ENCODE data around the gene EXOSC3. TPM values are rescaled to one million over a fixed set of nuclear protein-coding genes. Genes with fewer than 3 reads are reported as not detected.

EXOSC3 gene
- total and polyA plus RNA-seq, 9 of the 15 experiments (the other 6 are each of a cell fraction or from before 2014, with no cell fraction given), result 18.5 to 266 (median 114) TPM

GRCh38 chr9:37800631-37801286 is 15.9 kb upstream of the EXOSC3 start, which contains the start of gene DCAF10 (continued):
- TF ChIP-seq EP300 (IDR thresholded peaks at IDR 0.05; ENCODE audit: low read length) (peak; percentile 72), ZNF75A (CRISPR knock-in tag; IDR thresholded peaks at IDR 0.05) (no peak), ZNF584 (CRISPR knock-in tag; IDR thresholded peaks at IDR 0.05; ENCODE audit: low read depth) (no peak), USF2 (CRISPR knock-in tag; IDR thresholded peaks at IDR 0.05) (0 out of 2 replicates have a peak, but pooled peaks have one; percentile 15), ZNF830 (CRISPR knock-in tag; IDR thresholded peaks at IDR 0.05) (peak; percentile 97), CBFB (CRISPR knock-in tag; IDR thresholded peaks at IDR 0.05) (peak; percentile 16; the same call in 1 of the 2 replicates), RBM39 (optimal IDR thresholded peaks at IDR 0.05; ENCODE audit: low read depth, low read length) (no peak), HDAC3 (IDR thresholded peaks at IDR 0.05; ENCODE audit: borderline replicate concordance, partially characterized antibody) (peak; percentile 62), SIN3A (IDR thresholded peaks at IDR 0.05; ENCODE audit: borderline replicate concordance in 2 of 2, control insufficient read depth in 1 of 2, low read depth in 2 of 2, low read length in 2 of 2) (peak; percentile 84 to 91; a peak in 3 of 4 replicates), NR2F6 (CRISPR knock-in tag; IDR thresholded peaks at IDR 0.05) (0 out of 2 replicates have a peak, but pooled peaks have one; percentile 64), TAF9B (IDR thresholded peaks at IDR 0.05; ENCODE audit: partially characterized antibody) (peak; percentile 96), MCM3 (IDR thresholded peaks at IDR 0.05) (no peak), HDAC8 (tag; IDR thresholded peaks at IDR 0.05) (0 out of 2 replicates have a peak, but pooled peaks have one; percentile 15), KLF1 (tag; IDR thresholded peaks at IDR 0.05) (peak; percentile 87; the same call in 1 of the 2 replicates), ZNF263 (CRISPR knock-in tag; IDR thresholded peaks at IDR 0.05; ENCODE audit: borderline replicate concordance) (peak; percentile 70), FOXA1 (IDR thresholded peaks at IDR 0.05; ENCODE audit: borderline replicate concordance) (no peak), ZNF655 (CRISPR knock-in tag; IDR thresholded peaks at IDR 0.05) (no peak), ATF7 (IDR thresholded peaks at IDR 0.05) (peak; percentile 80), MEF2A (IDR thresholded peaks at IDR 0.05; ENCODE audit: control insufficient read depth, low read depth, low read length) (0 out of 2 replicates have a peak, but pooled peaks have one; percentile 48), MECOM (CRISPR knock-in tag; IDR thresholded peaks at IDR 0.05) (no peak), CREBBP (IDR thresholded peaks at IDR 0.05; ENCODE audit: low read depth, low read length) (no peak), DMBX1 (CRISPR knock-in tag; IDR thresholded peaks at IDR 0.05; ENCODE audit: borderline replicate concordance) (peak; percentile 57)
- TF ChIP-seq, protein P1, sequence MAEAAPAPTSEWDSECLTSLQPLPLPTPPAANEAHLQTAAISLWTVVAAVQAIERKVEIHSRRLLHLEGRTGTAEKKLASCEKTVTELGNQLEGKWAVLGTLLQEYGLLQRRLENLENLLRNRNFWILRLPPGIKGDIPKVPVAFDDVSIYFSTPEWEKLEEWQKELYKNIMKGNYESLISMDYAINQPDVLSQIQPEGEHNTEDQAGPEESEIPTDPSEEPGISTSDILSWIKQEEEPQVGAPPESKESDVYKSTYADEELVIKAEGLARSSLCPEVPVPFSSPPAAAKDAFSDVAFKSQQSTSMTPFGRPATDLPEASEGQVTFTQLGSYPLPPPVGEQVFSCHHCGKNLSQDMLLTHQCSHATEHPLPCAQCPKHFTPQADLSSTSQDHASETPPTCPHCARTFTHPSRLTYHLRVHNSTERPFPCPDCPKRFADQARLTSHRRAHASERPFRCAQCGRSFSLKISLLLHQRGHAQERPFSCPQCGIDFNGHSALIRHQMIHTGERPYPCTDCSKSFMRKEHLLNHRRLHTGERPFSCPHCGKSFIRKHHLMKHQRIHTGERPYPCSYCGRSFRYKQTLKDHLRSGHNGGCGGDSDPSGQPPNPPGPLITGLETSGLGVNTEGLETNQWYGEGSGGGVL (CRISPR knock-in tag; IDR thresholded peaks at IDR 0.05), result no peak
- TF ChIP-seq, protein P2, sequence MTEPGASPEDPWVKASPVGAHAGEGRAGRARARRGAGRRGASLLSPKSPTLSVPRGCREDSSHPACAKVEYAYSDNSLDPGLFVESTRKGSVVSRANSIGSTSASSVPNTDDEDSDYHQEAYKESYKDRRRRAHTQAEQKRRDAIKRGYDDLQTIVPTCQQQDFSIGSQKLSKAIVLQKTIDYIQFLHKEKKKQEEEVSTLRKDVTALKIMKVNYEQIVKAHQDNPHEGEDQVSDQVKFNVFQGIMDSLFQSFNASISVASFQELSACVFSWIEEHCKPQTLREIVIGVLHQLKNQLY (CRISPR knock-in tag; conservative IDR thresholded peaks at IDR 0.05), result no peak; a peak in 1 of 4 replicates

Measured in K562 (cell line).